Hepatic stellate cell (primary cell): ENCODE results near the gene RSPH6A.

Experiments
- DNase-seq: peaks from one replicate; pipeline ENCODE4 v3.0.0; 2011; ENCODE audit warnings: low spot score

The RSPH6A gene

DNA sequence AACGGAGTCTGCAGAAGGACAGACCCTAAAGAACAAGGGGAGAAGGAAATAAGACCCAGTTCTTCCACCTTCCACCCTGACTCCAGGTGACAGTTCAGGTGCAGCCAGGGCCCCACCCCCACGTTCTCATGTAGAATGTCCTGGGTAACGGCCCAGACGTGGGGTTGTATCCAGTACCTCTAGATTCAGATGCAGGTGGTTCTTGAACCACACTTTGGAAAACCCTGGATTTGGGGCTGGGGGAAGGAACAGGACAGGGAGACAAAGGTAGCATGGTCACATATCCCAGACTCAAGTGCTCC lies 35.0 kb downstream of the RSPH6A start:
- no peak for DNase-seq

DNA sequence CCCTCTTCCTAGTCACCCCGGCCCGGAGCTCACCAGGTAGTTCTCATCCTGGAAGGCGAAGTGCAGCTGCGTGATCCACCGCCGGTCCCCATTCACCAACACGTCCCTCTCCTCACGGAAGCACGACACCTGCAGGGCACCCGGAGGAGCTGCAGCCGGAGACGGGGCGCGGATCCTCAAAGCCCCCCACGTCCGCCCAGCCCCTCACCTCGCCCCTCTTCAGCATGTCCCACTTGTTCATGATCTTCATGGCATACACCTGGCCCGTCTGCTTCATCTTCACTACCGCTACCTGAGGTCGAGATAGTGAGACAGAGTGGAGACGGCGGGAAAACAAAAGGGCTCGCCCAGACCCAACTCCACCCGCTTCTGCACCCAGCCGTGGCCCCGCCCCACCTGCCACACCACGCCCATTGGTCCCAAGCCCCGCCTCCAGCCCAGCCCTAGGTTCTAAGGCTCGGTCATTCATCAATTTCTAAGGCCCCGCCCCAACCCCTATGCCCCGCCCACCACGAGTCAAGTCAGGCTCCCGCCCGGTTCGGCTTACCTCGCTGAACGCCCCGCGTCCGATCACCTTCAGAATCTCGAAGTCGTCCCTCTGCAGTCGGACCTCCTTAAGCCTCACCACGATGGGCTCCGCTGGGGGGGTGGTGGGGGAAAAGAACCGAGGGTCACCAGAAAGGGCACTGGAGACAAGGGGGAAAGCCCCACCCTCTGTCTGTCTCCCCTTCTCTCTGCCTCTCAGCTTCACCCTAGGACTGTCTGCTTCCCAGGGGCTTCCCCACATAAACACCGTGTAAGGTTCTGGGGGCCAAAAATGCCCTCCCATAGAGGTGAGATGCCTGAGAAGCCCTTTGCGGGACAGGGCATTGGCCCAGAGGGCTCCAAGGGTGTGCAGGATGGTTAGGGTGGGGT lies 35.6 kb downstream of the RSPH6A start:
- DNase-seq = peak; percentile 41

DNA sequence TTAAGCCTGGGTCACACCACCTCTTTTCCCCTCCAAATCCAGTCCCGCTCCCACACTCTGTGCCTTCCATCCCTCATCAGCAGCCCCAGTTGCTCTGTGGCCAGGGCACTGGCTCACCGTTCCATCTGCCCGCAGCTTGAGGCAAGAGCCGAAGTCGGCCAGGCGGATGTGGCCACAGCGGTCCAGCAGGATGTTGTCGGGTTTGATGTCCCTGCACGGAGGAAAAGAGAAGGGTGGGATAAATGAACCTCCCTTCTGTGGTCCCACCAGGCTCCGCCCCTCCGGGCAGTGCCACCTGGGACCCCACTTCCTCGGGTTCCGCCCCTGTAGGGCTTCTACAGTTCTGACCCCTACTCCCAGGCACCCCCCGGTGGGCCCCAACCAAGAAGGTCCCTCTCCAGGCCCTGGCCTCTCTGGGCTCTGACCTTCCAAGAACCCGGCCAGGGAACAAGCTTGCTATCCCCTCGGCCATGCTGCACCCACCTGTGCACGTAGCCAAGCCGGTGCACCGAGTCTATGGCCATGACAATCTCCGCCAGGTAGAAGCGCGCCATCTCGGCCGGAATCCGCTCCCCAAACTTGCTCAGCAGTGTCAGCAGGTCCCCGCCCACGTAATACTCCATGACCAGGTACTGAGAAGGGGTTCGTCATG lies 37.0 kb downstream of the RSPH6A start:
- no peak for DNase-seq

DNA sequence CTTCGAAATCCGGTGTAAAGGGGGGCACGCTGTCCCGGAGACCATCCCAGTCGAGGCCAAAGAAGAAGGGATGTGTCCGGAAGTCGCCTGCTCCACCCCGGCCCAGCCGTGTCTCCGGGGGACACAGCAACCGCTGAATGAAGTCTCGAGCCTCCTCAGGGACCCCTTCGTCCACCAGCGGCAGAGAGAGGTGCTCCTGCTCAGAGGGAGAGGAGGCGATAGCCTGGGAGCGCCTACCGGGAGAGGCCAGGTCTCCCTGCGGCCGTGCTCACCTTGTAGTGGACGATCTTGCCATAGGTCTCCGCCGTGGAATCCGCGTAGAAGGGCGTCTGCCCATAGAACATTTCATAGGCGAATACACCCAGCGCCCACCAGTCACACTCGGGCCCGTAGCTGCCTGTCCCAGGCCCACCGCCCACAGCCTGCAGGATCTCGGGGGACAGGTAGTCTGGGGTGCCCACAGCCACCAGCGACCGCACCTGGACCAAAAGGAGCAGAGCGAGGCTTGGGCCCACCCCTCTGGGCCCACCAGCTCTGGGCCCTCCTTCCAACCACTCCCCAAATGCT lies 37.6 kb downstream of the RSPH6A start:
- DNase-seq = no peak

DNA sequence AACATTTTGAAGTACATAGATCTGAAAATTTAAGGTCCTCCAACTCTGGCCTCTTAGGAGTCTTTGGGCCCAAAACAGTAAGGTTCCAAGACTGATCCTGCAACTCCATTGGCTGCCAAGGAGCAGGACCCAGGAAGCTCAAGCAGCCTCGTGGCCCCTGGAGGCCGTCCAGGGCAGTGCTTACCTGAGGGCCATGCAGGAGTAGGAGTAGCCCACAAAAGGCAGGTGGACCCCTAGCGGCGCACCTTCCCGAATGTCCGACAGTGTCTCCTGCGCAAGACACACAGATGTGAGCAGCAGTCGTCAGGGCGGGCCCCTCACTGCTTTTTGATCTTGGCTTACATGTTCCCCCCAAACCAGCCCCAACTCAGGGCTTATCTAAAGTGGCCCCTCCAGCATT lies 40.3 kb downstream of the RSPH6A start:
- DNase-seq = no peak

DNA sequence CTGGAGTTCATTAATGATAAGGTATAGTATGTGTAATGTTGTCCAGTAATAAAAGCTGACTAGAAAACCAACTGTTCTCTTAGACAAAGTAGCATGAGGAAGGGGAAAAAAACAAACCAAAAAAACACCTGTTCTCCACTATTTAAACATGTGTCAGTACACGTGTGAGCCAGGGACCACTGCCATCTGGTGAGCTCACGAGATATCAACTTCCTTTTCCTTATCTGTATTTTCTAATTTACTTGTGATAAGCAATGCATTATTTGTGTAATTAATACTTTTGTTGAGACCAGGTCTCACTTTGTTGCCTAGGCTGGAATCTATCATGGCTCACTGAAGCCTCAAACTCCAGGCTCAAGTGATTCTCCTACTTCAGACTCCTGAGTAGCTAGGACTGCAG lies 41.7 kb downstream of the RSPH6A start:
- DNase-seq = no peak

DNA sequence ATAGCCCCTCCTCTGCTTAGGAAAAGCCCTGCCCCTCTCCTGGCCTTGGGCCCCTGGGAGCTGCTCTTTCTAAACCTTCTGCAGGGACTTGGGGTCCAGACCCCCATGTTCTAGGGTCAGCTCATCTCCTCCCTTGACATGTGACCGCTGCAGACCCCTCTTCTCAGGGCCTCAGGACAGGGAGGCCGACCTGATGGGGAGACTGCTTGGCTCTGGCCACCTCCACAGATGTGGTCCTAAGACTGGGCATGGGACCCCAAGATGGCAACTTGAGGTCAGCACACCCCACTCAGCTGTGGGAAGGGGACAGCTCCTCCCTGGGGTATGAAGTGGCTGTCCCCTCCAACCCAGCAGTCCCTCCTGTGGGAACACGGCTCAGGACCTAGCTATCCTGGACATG lies 42.2 kb downstream of the RSPH6A start:
- no peak for DNase-seq

DNA sequence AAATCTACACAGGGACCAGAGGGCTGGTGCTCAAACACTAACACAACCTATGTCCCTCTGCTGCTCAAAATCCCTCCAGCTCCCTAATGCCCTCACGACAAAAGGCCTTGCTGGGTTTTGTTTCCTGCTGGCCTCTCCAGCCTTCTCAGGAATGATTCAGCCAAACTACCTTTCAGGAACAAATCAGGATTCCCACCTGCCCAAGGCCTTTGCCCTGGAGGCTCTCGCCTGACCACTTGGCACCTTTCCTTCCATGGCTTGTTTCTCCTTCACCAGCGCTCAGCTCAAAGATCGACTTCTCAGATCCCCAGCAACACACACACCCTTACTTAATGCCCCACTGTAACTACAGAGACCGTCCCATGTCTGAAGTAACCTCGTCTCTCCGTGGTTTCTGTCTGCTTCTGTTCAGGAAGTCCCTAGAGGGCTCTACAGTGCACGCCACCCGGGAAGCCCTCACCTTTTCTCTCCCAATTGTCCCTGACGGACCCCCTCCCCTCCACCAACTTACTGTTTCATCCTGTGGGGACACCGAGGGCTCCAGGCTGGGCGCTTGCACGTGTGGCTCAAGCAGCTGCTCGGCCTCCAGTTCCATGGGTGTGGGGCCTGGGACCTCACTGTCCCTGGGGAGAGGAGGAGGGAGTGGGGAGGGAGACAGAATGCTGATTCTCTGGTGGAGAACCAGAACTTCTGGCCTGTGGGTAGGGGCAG lies 42.8 kb downstream of the RSPH6A start:
- no peak for DNase-seq

DNA sequence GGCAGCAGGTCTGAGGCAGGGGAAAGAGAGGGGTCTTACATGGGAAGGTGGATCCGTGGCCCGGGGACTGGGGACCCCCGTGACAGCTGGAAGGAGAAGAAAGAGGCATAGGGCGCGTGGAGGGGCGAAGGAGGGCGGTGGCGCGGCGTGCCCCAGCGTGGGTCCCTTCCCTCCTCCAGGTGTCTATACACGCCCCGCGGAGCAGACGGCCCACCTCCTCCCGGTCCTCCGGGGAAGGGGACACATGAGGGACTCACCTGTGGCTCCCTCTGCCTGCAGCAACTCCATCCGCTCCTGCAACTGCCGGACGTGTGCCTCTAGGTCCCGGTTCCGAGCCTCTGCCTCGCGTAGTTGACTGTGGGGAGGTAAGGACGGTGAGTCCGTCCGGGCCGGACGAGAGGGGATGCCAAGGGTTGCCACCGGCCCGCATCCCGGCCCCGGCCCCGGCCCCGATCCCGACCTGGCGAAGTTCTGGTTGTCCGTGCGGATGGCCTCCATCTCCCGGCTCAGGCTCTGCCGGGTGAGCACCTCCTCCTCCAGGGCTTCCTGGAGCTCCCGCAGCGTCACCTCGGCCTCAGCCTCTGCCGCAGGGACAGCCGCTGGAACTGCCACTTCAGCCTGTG lies 43.7 kb downstream of the RSPH6A start:
- DNase-seq = no peak

DNA sequence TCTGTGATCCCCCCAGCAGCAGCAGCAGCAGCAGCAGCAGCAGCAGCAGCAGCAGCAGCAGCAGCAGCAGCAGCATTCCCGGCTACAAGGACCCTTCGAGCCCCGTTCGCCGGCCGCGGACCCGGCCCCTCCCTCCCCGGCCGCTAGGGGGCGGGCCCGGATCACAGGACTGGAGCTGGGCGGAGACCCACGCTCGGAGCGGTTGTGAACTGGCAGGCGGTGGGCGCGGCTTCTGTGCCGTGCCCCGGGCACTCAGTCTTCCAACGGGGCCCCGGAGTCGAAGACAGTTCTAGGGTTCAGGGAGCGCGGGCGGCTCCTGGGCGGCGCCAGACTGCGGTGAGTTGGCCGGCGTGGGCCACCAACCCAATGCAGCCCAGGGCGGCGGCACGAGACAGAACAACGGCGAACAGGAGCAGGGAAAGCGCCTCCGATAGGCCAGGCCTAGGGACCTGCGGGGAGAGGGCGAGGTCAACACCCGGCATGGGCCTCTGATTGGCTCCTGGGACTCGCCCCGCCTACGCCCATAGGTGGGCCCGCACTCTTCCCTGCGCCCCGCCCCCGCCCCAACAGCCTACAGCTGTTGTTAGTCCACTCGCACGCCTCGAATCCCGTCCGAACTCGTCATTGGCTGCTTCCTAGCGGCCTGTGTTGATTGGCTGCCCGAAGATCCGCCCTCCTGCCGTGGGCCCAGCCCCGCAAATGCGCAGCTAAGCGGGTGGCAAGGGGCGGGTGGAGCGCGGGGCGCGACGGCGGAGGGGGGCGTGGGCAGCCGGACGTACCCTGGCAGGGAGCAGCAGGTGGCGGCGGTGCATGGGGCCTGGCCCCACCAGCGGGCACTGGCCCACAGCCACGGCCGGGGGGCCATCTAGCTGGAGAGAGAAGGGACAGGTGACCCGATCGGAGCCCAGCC lies 44.7 kb downstream of the RSPH6A start:
- DNase-seq = peak; percentile 99

DNA sequence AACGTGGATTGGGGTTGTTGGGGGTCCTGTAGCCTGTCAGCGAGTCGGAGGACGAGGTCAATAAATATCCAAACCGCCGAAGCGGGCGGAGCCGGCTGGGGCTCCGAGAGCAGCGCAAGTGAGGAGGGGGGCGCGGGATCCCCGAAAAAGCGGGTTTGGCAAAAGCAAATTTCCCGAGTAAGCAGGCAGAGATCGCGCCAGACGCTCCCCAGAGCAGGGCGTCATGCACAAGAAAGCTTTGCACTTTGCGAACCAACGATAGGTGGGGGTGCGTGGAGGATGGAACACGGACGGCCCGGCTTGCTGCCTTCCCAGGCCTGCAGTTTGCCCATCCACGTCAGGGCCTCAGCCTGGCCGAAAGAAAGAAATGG lies 45.3 kb downstream of the RSPH6A start:
- DNase-seq = peak; percentile 50

DNA sequence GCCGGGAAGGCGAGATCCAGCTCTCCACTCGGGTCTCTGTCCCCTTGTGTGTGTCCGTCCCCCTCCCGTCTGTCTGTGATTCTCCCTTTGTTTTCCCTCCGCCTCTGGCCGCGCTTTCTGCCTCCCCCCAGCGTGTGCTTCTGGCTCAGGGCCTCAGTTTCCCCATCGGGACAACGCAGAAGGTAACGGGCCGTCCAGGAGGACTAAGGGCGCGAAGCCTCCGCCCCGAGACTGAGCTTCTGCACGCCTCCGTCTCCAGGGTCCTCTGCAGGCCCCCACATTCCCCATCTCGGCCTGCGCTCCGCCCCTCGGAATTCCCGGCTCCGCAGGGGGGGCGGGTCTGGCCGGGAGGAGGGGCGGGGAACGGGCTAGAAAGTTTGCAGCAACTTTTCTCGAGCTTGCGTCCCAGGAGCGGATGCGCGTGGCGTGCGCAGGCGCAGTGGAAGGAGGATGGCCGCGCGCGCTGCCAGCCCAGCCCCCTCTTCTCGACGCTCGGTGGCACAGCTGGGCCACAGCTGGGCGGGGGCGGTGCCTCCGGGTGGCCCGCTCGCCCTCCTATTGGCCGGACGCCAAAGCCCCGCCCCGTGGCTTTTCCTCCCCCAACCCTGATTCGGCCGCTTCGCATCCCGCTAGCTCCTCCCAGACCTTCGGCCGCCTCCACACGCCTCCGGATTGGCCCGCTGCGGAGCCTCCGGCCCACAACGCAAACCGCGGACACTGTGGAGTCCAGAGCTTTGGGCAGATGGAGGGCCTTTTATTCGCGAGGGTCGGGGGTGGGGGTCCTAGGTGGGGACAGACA lies 45.9 kb downstream of the RSPH6A start, which contains the start of gene SIX5:
SIX5 (minus strand) TSS at position 269 of the 799 bp plus-strand sequence. CDS start 408 bp downstream, outside the sequence.
- peak; percentile 99 for DNase-seq

DNA sequence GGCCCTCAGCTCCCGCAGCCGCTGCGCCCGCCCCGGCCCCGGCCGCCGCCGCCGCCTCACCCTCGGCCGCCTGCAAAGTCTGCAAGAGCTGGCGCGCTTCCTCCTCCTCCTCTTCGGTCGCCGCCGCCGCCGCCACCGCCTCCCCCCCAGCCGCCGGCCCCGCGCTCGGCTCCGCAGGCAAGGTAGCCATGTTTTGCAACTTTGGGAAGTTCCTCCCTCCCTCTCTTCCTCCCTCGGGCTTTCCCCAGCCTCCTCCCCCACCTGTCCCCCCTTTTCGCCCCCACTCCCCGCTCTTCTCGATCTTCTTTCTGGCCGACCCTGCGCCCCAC lies 46.5 kb downstream of the RSPH6A start:
- peak; percentile 57 for DNase-seq

DNA sequence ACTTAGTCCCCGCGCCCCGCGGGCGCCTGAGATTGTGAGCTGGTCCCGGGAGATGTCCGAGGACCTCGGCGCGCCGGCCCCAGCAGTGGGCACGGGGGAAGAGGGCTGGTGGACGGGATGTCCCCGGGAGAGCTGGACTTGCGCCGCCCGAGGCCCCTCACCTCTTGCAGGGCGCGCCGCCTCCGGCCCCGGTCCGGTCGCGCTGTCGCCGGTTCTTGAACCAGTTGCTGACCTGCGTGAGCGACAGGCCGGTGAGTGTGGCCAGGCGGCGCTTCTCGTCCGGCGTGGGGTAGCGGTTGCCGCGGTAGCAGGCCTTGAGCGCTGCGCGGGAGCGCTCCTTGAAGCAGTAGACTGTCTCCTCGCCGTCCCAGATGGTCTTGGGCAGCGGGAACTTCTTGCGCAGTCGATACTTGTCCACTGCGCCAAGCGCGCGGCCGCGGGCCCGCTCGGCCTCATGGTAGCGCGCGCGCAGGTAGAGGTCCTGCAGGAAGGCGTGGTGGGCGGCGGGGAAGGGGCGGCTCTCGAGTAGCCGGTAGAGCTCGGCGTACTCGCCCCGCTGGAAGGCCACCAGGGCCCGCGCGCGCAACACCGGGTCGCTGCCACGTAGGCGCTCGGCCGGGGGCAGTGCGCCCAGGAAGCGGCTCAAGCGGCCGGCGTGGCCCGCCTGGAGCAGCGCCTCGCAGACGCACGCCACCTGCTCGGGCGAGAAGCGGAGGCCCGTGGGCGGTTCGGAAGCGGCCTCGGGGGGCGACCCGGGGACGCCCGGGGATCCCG lies 47.0 kb downstream of the RSPH6A start:
- DNase-seq = peak; percentile 44

DNA sequence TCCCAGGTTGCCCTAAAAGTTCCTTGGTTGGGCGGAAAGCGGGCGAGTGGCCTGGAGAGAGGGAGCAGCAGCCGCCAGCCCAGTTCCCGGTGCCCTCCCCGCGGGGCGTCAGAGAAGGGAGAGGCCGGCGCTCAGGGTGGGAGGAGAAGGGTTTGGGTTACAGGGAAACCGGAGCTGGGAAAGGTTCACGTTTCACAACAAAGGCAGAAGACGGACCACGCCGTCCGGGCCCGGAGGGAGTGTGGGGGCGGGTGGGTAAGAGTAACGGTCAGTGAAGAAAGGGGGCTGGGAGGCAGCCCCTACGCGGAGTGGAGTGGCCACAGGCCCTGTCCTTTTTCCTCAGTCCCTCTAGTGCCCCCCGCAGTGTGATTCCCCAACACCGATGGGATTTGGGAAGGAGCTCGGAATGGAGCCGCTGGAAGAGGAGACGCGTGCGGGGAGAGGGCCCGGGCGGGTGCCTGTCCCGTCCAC lies 47.7 kb downstream of the RSPH6A start:
- peak; percentile 85 for DNase-seq

DNA sequence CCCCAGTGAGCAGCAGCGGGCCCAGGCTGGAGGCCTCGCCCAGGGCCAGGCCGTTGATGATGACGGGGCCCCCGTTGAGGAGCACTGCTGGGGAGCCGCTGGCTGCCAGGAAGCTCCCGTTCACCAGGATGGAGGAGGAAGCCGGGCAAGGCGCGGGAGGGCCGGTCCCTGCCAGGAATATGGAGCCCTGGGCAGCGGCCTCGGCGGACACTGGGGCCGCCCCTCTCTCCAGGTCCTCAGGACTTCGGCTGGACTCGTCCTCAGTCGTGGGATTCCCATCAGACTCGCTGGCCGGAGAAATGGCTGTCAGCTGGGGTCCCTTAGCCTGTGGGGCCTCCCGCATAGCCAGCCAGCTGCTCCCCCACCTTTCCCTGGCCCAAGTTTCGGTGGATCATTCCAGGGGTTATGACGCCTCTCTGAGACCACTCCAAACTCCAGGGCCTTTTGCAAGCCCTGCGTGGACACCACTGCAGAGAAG lies 48.2 kb downstream of the RSPH6A start:
- DNase-seq = peak; percentile 62

DNA sequence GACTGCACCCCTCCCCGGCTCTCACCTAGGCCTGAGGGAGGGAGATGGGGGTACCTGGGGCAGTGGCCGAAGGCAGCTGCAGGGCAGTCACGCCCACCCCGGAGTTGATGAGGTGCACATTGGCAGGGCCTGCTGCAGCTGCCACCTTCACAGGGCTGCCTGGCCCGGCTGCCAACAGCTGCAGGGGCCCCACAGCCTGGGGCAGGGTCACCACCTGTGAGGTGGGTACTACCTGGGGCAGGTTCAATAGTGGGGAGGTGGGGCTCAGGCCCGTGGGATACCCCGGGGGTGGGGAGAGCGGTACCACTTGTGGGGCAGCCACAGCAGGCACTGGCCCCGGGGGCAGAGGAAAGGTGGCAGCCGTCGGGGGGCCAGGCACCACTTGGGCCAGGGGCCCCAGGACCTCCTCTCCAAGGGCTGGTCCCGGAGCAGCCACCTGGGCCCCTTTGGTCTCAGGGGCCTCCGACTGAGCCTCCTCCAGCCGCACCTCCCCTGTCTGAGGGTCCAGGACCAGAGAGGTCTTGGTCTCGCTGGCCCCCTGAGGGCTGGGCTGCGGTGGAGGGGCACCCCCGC lies 48.7 kb downstream of the RSPH6A start:
- no peak for DNase-seq

DNA sequence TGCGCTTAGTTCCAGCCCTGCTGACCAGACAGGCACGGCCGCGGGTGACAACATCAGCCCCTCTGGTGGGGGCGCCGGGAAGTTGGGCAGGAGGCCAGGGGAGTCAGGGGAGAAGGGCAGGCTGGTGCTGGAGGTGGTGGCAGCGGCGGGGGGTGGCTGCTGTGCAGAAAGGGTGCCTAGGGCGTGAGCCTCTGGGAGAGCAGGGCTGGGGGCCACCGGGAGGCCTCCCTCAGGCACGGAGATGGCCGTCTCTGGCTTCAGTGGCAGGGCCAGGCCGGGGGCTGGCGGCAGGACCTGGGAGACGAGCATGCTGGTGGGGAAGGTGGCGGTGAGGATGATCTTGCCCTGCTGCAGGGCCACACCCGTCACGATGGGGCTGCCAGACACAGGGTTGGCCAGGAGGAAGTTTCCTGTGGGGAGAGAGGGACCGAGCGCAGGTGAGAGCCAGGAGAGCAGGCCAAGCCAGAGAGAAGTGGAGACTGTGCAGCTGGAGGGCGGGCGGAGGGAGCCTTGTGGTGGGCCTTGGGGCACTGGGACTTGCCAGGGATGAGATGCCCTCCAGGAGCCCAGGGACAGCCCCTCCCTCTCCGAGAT lies 49.3 kb downstream of the RSPH6A start:
- DNase-seq = no peak
